Prostate gland (tissue), 2 donors: Measurements from ENCODE around the gene SFSWAP.

Experiments
- CTCF ChIP-seq, 4 experiments: fragments of 200-600 bp in 2 of 4; fragments of 450-650 bp in 2 of 4; sonication (generic) in 2 of 4; IDR thresholded peaks; 1 replicate in 3 of 4; 2 replicates in 1 of 4; pipeline ENCODE4 v1.5.1; 2016 to 2019; ENCODE audit warnings: antibody characterized with exemption in 4 of 4, mild to moderate bottlenecking in 2 of 4, moderate library complexity in 2 of 4
- POLR2A ChIP-seq: fragments of 450-650 bp; IDR thresholded peaks from one replicate; pipeline ENCODE4 v1.6.1; 2016; ENCODE audit warnings: antibody characterized with exemption, mild to moderate bottlenecking
- POLR2AphosphoS5 ChIP-seq: sonication (generic); formaldehyde crosslinking; IDR thresholded peaks from one replicate; pipeline ENCODE4 v1.6.1; 2017; ENCODE audit warnings: antibody characterized with exemption

GRCh38 chr12:131699434-131699833 lies 11.5 kb upstream of the SFSWAP start:
- TF ChIP-seq CTCF (IDR thresholded peaks at IDR 0.05) (no peak), POLR2AphosphoS5 (no peak), POLR2A (no peak)
